NCI-H2227 (cell line): ENCODE measurements around the gene PCSK2.

Experiments used
- DNase-seq: peaks from one replicate; lab custom pipeline; 2025; ENCODE audit not compliant: unreplicated experiment; lab: John Stamatoyannopoulos, UW

PCSK2 gene

GRCh38 chr20:17390655-17391054 lies 163.8 kb downstream of the PCSK2 start:
- no peak for DNase-seq

GRCh38 chr20:17391127-17391771 lies 164.4 kb downstream of the PCSK2 start:
- no peak for DNase-seq

- DNase-seq: no peak
Measured at GRCh38 chr20:17394411-17394810, 167.6 kb downstream of the PCSK2 start.

- no peak for DNase-seq
Measured at GRCh38 chr20:17395729-17396128, 168.9 kb downstream of the PCSK2 start.

- no peak for DNase-seq
Measured at GRCh38 chr20:17399303-17399985, 172.6 kb downstream of the PCSK2 start.

GRCh38 chr20:17403461-17403860 lies 176.6 kb downstream of the PCSK2 start:
- no peak for DNase-seq

- no peak for DNase-seq
Measured at GRCh38 chr20:17406051-17406590, 179.3 kb downstream of the PCSK2 start.

GRCh38 chr20:17407550-17407949 lies 180.7 kb downstream of the PCSK2 start:
- DNase-seq: no peak

- peak; percentile 47 for DNase-seq
Measured at GRCh38 chr20:17417225-17417624, 190.4 kb downstream of the PCSK2 start.

GRCh38 chr20:17418737-17419136 lies 191.9 kb downstream of the PCSK2 start:
- no peak for DNase-seq

GRCh38 chr20:17419479-17420041 lies 192.7 kb downstream of the PCSK2 start:
- no peak for DNase-seq

GRCh38 chr20:17421493-17421892 lies 194.7 kb downstream of the PCSK2 start:
- no peak for DNase-seq

- no peak for DNase-seq
Measured at GRCh38 chr20:17423782-17424181, 196.9 kb downstream of the PCSK2 start.

GRCh38 chr20:17427638-17428037 lies 200.8 kb downstream of the PCSK2 start:
- DNase-seq: no peak

GRCh38 chr20:17430125-17430950 lies 203.5 kb downstream of the PCSK2 start:
- DNase-seq: peak; percentile 59

- peak; percentile 70 for DNase-seq
Measured at GRCh38 chr20:17431621-17432364, 205.0 kb downstream of the PCSK2 start.

- no peak for DNase-seq
Measured at GRCh38 chr20:17436664-17437063, 209.8 kb downstream of the PCSK2 start.

- DNase-seq: no peak
Measured at GRCh38 chr20:17437251-17437650, 210.4 kb downstream of the PCSK2 start.

- DNase-seq: no peak
Measured at GRCh38 chr20:17438436-17439039, 211.7 kb downstream of the PCSK2 start.

- DNase-seq: no peak
Measured at GRCh38 chr20:17439616-17440296, 212.9 kb downstream of the PCSK2 start.
